K562 (cell line): ENCODE data around the gene NIPSNAP3A. TPM values are rescaled to one million over a fixed set of nuclear protein-coding genes. Genes with fewer than 3 reads are reported as not detected.

Experiments used
- ATAC-seq: fragments of 200-7000 bp; cut with Tn5 transposase; 3 replicates; pipeline ENCODE4 v1.9.1; 2020; ENCODE audit warnings: moderate library complexity
- BruUV-seq: library from RNA; stranded (reverse); fragments of 400-500 nt; replicated peaks from 2 replicates; lab custom pipeline; 2021; lab: Mats Ljungman, UMichigan
- CTCF ChIA-PET: fragments of 300-600 bp; formaldehyde crosslinking; extraction: SDS; loops from one replicate; lab custom pipeline; 2021; ENCODE audit warnings: low intra/inter-chr PET ratio; lab: Yijun Ruan, JAX
- POLR2A ChIA-PET: fragments of 300-600, 350-650 bp; sonication (Branson Sonifier 250); formaldehyde crosslinking; extraction: SDS; loops from one replicate; lab custom pipeline; 2021; ENCODE audit warnings: antibody characterized with exemption, inconsistent platforms; lab: Yijun Ruan, JAX
- DNase-seq, 4 experiments: peaks; one replicate each; pipeline versions ENCODE4 v3.0.0 to v3.0.0-alpha.2; 2011 to 2018; ENCODE audit warnings: low spot score in 3 of 4, mixed read lengths in 3 of 4; ENCODE audit errors: extremely low read depth in 1 of 4
- FAIRE-seq: peaks from 2 replicates; lab custom pipeline; 2011; peaks lifted over from hg19 to GRCh38; lab: Jason Lieb, UNC
- H2AFZ ChIP-seq: 2 replicates; pipeline ENCODE4 v1.6.0; 2011; ENCODE audit warnings: low read depth, low read length, control low read depth, inconsistent platforms
- H3K27ac ChIP-seq: fragments of 200-600 bp; 3 replicates; pipeline ENCODE4 v1.8.0; 2011; ENCODE audit warnings: low read depth, mild to moderate bottlenecking, control low read depth, inconsistent platforms, low read length, moderate library complexity, mixed read lengths; ENCODE audit errors: extremely low read depth
- H3K27me3 ChIP-seq, 2 experiments: fragments of 300-600 bp in 1 of 2; 2 replicates in 1 of 2; 3 replicates in 1 of 2; pipeline versions ENCODE4 v1.6.0 to v1.8.0; 2011; ENCODE audit warnings: inconsistent platforms in 2 of 2, low read length in 2 of 2, mild to moderate bottlenecking in 1 of 2, mixed read lengths in 1 of 2, moderate library complexity in 1 of 2; ENCODE audit not compliant: control insufficient read depth in 2 of 2, insufficient read depth in 2 of 2
- H3K36me3 ChIP-seq: fragments of 300-600 bp; 3 replicates; pipeline ENCODE4 v1.8.0; 2011; ENCODE audit warnings: mild to moderate bottlenecking, low read length, inconsistent platforms; ENCODE audit not compliant: control insufficient read depth, insufficient read depth
- H3K4me1 ChIP-seq, 2 experiments: fragments of 200-600 bp in 1 of 2; replicated peaks in 1 of 2; 2 replicates in 1 of 2; 3 replicates in 1 of 2; pipeline versions ENCODE4 v1.5.1 to v1.8.0; 2011; ENCODE audit warnings: inconsistent platforms in 2 of 2, low read length in 2 of 2, mild to moderate bottlenecking in 1 of 2, mixed read lengths in 1 of 2, moderate library complexity in 1 of 2; ENCODE audit not compliant: control insufficient read depth in 2 of 2, insufficient read depth in 2 of 2
- H3K4me2 ChIP-seq: 2 replicates; pipeline ENCODE4 v1.6.1; 2011; ENCODE audit warnings: low read length, control low read depth, inconsistent platforms, mixed read lengths; ENCODE audit not compliant: insufficient read depth
- H3K4me3 ChIP-seq: fragments of 200-600 bp; sonication (generic), shearing (Covaris generic); 2 replicates; pipeline ENCODE4 v1.5.1; 2016; ENCODE audit warnings: control low read depth, inconsistent platforms
- H3K79me2 ChIP-seq: fragments of 200-600 bp; 3 replicates; pipeline ENCODE4 v1.8.0; 2011; ENCODE audit warnings: low read length, inconsistent platforms; ENCODE audit not compliant: control insufficient read depth, insufficient read depth
- H3K9ac ChIP-seq, 2 experiments: 2 replicates each; pipeline versions ENCODE4 v1.6.0 to v1.6.1; 2011; ENCODE audit warnings: low read depth in 2 of 2, low read length in 2 of 2, control low read depth in 1 of 2, inconsistent platforms in 1 of 2, mild to moderate bottlenecking in 1 of 2, mixed read lengths in 1 of 2; ENCODE audit not compliant: insufficient read depth in 1 of 2
- H3K9me1 ChIP-seq: one replicate; pipeline ENCODE4 v1.6.0; 2011; ENCODE audit warnings: inconsistent platforms, mild to moderate bottlenecking, low read length, moderate library complexity; ENCODE audit not compliant: control insufficient read depth, insufficient read depth
- H3K9me3 ChIP-seq: replicated peaks from 2 replicates; pipeline ENCODE4 v1.5.1; 2011; ENCODE audit warnings: low read depth, low read length, inconsistent platforms; ENCODE audit not compliant: control insufficient read depth, insufficient read depth
- H4K20me1 ChIP-seq: replicated peaks from 2 replicates; pipeline ENCODE4 v1.6.1; 2011; ENCODE audit warnings: low read length, inconsistent platforms, mixed read lengths; ENCODE audit not compliant: control insufficient read depth, insufficient read depth
- ARHGAP35 ChIP-seq: fragments of 450-650 bp; IDR thresholded peaks from 2 replicates; pipeline ENCODE4 v1.6.1; 2018; ENCODE audit not compliant: partially characterized antibody
- FOXA3 ChIP-seq, 2 experiments: fragments of 450-650 bp in 1 of 2; sonication (generic) in 1 of 2; formaldehyde crosslinking; IDR thresholded peaks in 1 of 2; conservative IDR thresholded peaks in 1 of 2; 2 replicates each; pipeline versions ENCODE4 v1.4.0 to v1.8.0; 2020 to 2022; ENCODE audit warnings: mild to moderate bottlenecking in 2 of 2, missing genetic modification reagents in 1 of 2
- FOXJ2 ChIP-seq: fragments of 200-800 bp; sonication (Bioruptor generic); IDR thresholded peaks from 2 replicates; pipeline ENCODE4 v1.6.1; 2016; ENCODE audit warnings: missing genetic modification characterization, missing compliant biosample characterization
- HDAC2 ChIP-seq: fragments of 450-650 bp; IDR thresholded peaks from 2 replicates; pipeline ENCODE4 v1.6.1; 2016; ENCODE audit warnings: mild to moderate bottlenecking
- NBN ChIP-seq: fragments of 450-650 bp; IDR thresholded peaks from 2 replicates; pipeline ENCODE4 v1.6.1; 2016; ENCODE audit warnings: low read depth, mild to moderate bottlenecking
- POLR2H ChIP-seq: IDR thresholded peaks from 2 replicates; pipeline ENCODE4 v1.6.1; 2016; ENCODE audit warnings: missing genetic modification characterization, low read depth, mild to moderate bottlenecking, control low read depth, missing compliant biosample characterization, moderate library complexity
- VEZF1 ChIP-seq: fragments of 200-800 bp; sonication (Bioruptor generic); IDR thresholded peaks from 2 replicates; pipeline ENCODE4 v1.6.1; 2017; ENCODE audit warnings: missing genetic modification characterization, missing compliant biosample characterization
- ZNF146 ChIP-seq: IDR thresholded peaks from one replicate; pipeline ENCODE4 v1.6.1; 2018; ENCODE audit warnings: missing compliant biosample characterization; ENCODE audit not compliant: unreplicated experiment
- WGBS: fragments of 100-300 bp; shearing (Covaris generic); methylation state at CpG from one replicate; pipeline ENCODE4 v1.1.6; 2016; ENCODE audit warnings: low coverage, mixed read lengths; ENCODE audit not compliant: insufficient coverage; ENCODE audit errors: missing lambda C conversion rate; 5-methylcytosine and 5-hydroxymethylcytosine counted together
- in situ Hi-C: fragments of 300-500 bp; cut with MboI; formaldehyde crosslinking; loops from 4 replicates; pipeline ENCODE4 v1.15.0; 2018; ENCODE audit warnings: inconsistent platforms, mixed read lengths
- intact Hi-C: fragments of 100-400 bp; cut with micrococcal nuclease; formaldehyde crosslinking; loops from 2 replicates; pipeline ENCODE4 v1.14.2; 2022
- polyA plus RNA-seq, 8 experiments: library from polyadenylated mRNA; depleted of rRNA in 4 of 8; stranded (reverse) in 5 of 8; unstranded in 3 of 8; fragments of >200 nt; fragmentation: Nextera tagmentation in 2 of 8; fragmentation: Illumina TruSeq in 1 of 8; extraction: Ambion mirVana in 2 of 8; extraction: Trizol in 1 of 8; gene quantifications; 2 replicates each; pipeline versions ENCODE4 v1.2.1 to v1.2.3, GENCODE V29; 2011 to 2014; ENCODE audit warnings: inconsistent platforms in 1 of 8, missing spikeins in 1 of 8
- total RNA-seq, 7 experiments: library from RNA; depleted of rRNA in 6 of 7; stranded (reverse); fragments of >200 nt in 6 of 7; fragmentation: Illumina TruSeq in 2 of 7; extraction: Trizol in 2 of 7; gene quantifications; 2 replicates each; pipeline versions ENCODE4 v1.2.1 to v1.2.3, GENCODE V29; 2011 to 2021; ENCODE audit warnings: low replicate concordance in 1 of 7

NIPSNAP3A gene
- total and polyA plus RNA-seq, 9 of the 15 experiments (the other 6 are each of a cell fraction or from before 2014, with no cell fraction given), result 25.3 to 132 (median 40.5) TPM

GRCh38 chr9:104794070-104794469 lies 46.6 kb downstream of the NIPSNAP3A start:
- CTCF ChIA-PET, result no interaction called here
- WGBS, result 0% methylated on average over 1 of the region's 2 CpGs

More at GRCh38 chr9:104794070-104794469, 46.6 kb downstream of the NIPSNAP3A start:
- no peak overlapping the region for H3K4me3 ChIP-seq
- no peaks in the 10 kb centered on the region for H3K79me2 ChIP-seq
- no peaks in the 10 kb centered on the region for H3K36me3 ChIP-seq
- H3K9ac ChIP-seq, result no peak overlapping the region
- H4K20me1 ChIP-seq, result no peaks in the 10 kb centered on the region
- POLR2A ChIA-PET, result no interaction called here
- H3K4me2 ChIP-seq, result no peak overlapping the region
- H3K4me1 ChIP-seq, result peaks cover 0 to 11% of the 10 kb centered on the region in 2 experiments; a peak in 2 of 5 replicates
- no peak for DNase-seq
- in situ Hi-C loops, result no loop called here
- H3K27me3 ChIP-seq, result peaks cover 4 to 11% of the 10 kb centered on the region in 2 experiments; a peak in 4 of 5 replicates
- no peaks in the 10 kb centered on the region for H3K9me1 ChIP-seq
- H2AFZ ChIP-seq, result no peak overlapping the region
- no peak for FAIRE-seq
- no peak for ATAC-seq
- H3K9me3 ChIP-seq, result no peaks in the 10 kb centered on the region
- no peak for TF ChIP-seq ZNF146 (CRISPR knock-in tag)
- TF ChIP-seq HDAC2, result no peak
- no peak for TF ChIP-seq VEZF1
- TF ChIP-seq NBN, result no peak
- no peak for TF ChIP-seq FOXA3 (CRISPR knock-in tag; conservative IDR thresholded peaks at IDR 0.05 in 1 of 2, IDR thresholded peaks at IDR 0.05 in 1 of 2)
- TF ChIP-seq POLR2H (tag), result no peak
- no peak for TF ChIP-seq ARHGAP35
- TF ChIP-seq FOXJ2, result no peak
- TF ChIP-seq, all 486 proteins: peak for 0
- BruUV-seq, result no TSS peak
- intact Hi-C loops, result loop anchor here (10.0 kb wide), 1 partner anchor 451 kb away; the partner anchor contains the start of gene SLC44A1
- no peak overlapping the region for H3K27ac ChIP-seq
